Measurements from ENCODE around the gene KCNQ5.

GRCh38 chr6:73047801-73048200 is 425.9 kb downstream of the KCNQ5 start:
- TF ChIP-seq, protein P1, sequence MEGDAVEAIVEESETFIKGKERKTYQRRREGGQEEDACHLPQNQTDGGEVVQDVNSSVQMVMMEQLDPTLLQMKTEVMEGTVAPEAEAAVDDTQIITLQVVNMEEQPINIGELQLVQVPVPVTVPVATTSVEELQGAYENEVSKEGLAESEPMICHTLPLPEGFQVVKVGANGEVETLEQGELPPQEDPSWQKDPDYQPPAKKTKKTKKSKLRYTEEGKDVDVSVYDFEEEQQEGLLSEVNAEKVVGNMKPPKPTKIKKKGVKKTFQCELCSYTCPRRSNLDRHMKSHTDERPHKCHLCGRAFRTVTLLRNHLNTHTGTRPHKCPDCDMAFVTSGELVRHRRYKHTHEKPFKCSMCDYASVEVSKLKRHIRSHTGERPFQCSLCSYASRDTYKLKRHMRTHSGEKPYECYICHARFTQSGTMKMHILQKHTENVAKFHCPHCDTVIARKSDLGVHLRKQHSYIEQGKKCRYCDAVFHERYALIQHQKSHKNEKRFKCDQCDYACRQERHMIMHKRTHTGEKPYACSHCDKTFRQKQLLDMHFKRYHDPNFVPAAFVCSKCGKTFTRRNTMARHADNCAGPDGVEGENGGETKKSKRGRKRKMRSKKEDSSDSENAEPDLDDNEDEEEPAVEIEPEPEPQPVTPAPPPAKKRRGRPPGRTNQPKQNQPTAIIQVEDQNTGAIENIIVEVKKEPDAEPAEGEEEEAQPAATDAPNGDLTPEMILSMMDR (IDR thresholded peaks at IDR 0.05), result no peak
- TF ChIP-seq POLR2A (IDR thresholded peaks at IDR 0.05), result no peak
